ENCODE results near the gene NRL.
"Not testable (repeated sequence)": the region's sequence is repeated elsewhere in the genome, so short reads cannot be mapped to it uniquely, and the experiment has no call there.

NRL gene

GRCh38 chr14:24051176-24051788 lies 63.5 kb downstream of the NRL start:
- no peak for DNase-seq

- not testable (repeated sequence) for DNase-seq
Observed at GRCh38 chr14:24050753-24051152, 64.0 kb downstream of the NRL start.

- not testable (repeated sequence) for DNase-seq
Observed at GRCh38 chr14:24049002-24049401, 65.7 kb downstream of the NRL start.

- DNase-seq: peak; percentile 9
Observed at GRCh38 chr14:24042746-24043145, 72.0 kb downstream of the NRL start.

- DNase-seq: no peak
Observed at GRCh38 chr14:24040692-24041091, 74.1 kb downstream of the NRL start.

GRCh38 chr14:24038686-24039085 lies 76.1 kb downstream of the NRL start:
- DNase-seq: no peak

- no peak for DNase-seq
Observed at GRCh38 chr14:24037658-24038037, 77.1 kb downstream of the NRL start.

GRCh38 chr14:24036963-24037657 lies 77.6 kb downstream of the NRL start:
- DNase-seq: not testable (repeated sequence)

GRCh38 chr14:24036169-24036962 lies 78.4 kb downstream of the NRL start:
- peak; percentile 81 for DNase-seq

GRCh38 chr14:24035769-24036168 lies 79.0 kb downstream of the NRL start:
- DNase-seq: not testable (repeated sequence)

- DNase-seq: no peak
Observed at GRCh38 chr14:24032727-24033418, 81.9 kb downstream of the NRL start.

- not testable (repeated sequence) for DNase-seq
Observed at GRCh38 chr14:24031331-24031730, 83.4 kb downstream of the NRL start.

- DNase-seq: not testable (repeated sequence)
Observed at GRCh38 chr14:24029687-24030086, 85.1 kb downstream of the NRL start.
